ENCODE results near the gene CADM3.

Gene CADM3

GRCh38 chr1:159171254-159171687 lies at the start of gene CADM3:
Gene CADM3, plus strand, starts transcription at chr1:159171615. Its CDS starts 151 bp downstream, at chr1:159171766.
- no peak for DNase-seq

GRCh38 chr1:159122005-159122621 lies 49.3 kb upstream of the CADM3 start:
- DNase-seq, result peak; percentile 23

GRCh38 chr1:159123587-159123986 lies 47.8 kb upstream of the CADM3 start:
- no peak for DNase-seq

- peak; percentile 10 for DNase-seq
Observed at GRCh38 chr1:159132271-159132881, 39.0 kb upstream of the CADM3 start.

- DNase-seq, result no peak
Observed at GRCh38 chr1:159140474-159140873, 30.9 kb upstream of the CADM3 start.

GRCh38 chr1:159141584-159142390 lies 29.6 kb upstream of the CADM3 start:
- DNase-seq, result peak; percentile 24

GRCh38 chr1:159142391-159142663 lies 29.1 kb upstream of the CADM3 start:
- no peak for DNase-seq

- DNase-seq, result no peak
Observed at GRCh38 chr1:159142726-159143510, 28.5 kb upstream of the CADM3 start.

- DNase-seq, result no peak
Observed at GRCh38 chr1:159144571-159144970, 26.8 kb upstream of the CADM3 start.

- no peak for DNase-seq
Observed at GRCh38 chr1:159146980-159147379, 24.4 kb upstream of the CADM3 start.

GRCh38 chr1:159152031-159152430 lies 19.4 kb upstream of the CADM3 start:
- no peak for DNase-seq

- no peak for DNase-seq
Observed at GRCh38 chr1:159161001-159161718, 10.3 kb upstream of the CADM3 start.

GRCh38 chr1:159161719-159162026 lies 9.7 kb upstream of the CADM3 start:
- no peak for DNase-seq

GRCh38 chr1:159162516-159163265 lies 8.7 kb upstream of the CADM3 start:
- DNase-seq, result no peak

- DNase-seq, result no peak
Observed at GRCh38 chr1:159163614-159164228, 7.7 kb upstream of the CADM3 start.

GRCh38 chr1:159168043-159168442 lies 3.4 kb upstream of the CADM3 start:
- no peak for DNase-seq

GRCh38 chr1:159170639-159171038 lies 776 bp upstream of the CADM3 start:
- DNase-seq, result peak; percentile 24

- no peak for DNase-seq
Observed at GRCh38 chr1:159171688-159172501, 480 bp downstream of the CADM3 start.

GRCh38 chr1:159172614-159173291 lies 1.3 kb downstream of the CADM3 start:
- peak; percentile 28 for DNase-seq

GRCh38 chr1:159173320-159173719 lies 1.9 kb downstream of the CADM3 start:
- no peak for DNase-seq
